Esophagus muscularis mucosa (tissue), 4 donors: Measurements from ENCODE around the gene TNS1. TPM values are rescaled to one million over a fixed set of nuclear protein-coding genes. Genes with fewer than 3 reads are reported as not detected.

ENCODE experiments used
- DNase-seq: peaks from one replicate; pipeline ENCODE4 v3.0.0-alpha.2; 2017; ENCODE audit errors: extremely low spot score
- H3K27ac ChIP-seq, 4 donors: fragments of 200-600 bp; sonication (generic); replicated peaks in 1 of 4; 1 replicate in 3 of 4; 2 replicates in 1 of 4; pipeline ENCODE4 v1.5.1; 2016 to 2019; ENCODE audit warnings: mild to moderate bottlenecking in 1 of 4
- H3K27me3 ChIP-seq, 4 donors: fragments of 200-600 bp; sonication (generic); one replicate each; pipeline versions ENCODE4 v1.5.1 to v1.6.0; 2016 to 2019
- H3K36me3 ChIP-seq, 4 donors: fragments of 200-600 bp; sonication (generic); one replicate each; pipeline ENCODE4 v1.5.1; 2016 to 2019
- H3K4me1 ChIP-seq, 4 donors: fragments of 200-600 bp; sonication (generic); one replicate each; pipeline ENCODE4 v1.5.1; 2016 to 2019
- H3K4me3 ChIP-seq, 4 donors: fragments of 200-600 bp; sonication (generic); 1 replicate in 2 of 4; 2 replicates in 2 of 4; pipeline ENCODE4 v1.5.1; 2016 to 2019; ENCODE audit warnings: mild to moderate bottlenecking in 4 of 4, moderate library complexity in 1 of 4
- H3K9me3 ChIP-seq, 4 donors: fragments of 200-600 bp; sonication (generic); 1 replicate in 3 of 4; 2 replicates in 1 of 4; pipeline ENCODE4 v1.5.1; 2016 to 2019
- EP300 ChIP-seq: sonication (generic); formaldehyde crosslinking; IDR thresholded peaks from one replicate; pipeline ENCODE4 v1.6.1; 2017; ENCODE audit warnings: antibody characterized with exemption
- POLR2A ChIP-seq: fragments of 450-650 bp; IDR thresholded peaks from one replicate; pipeline ENCODE4 v1.6.1; 2017; ENCODE audit warnings: antibody characterized with exemption, moderate library complexity, mild to moderate bottlenecking, low read depth
- POLR2AphosphoS5 ChIP-seq, 2 donors: sonication (generic); formaldehyde crosslinking; IDR thresholded peaks; one replicate each; pipeline ENCODE4 v1.6.1; 2017; ENCODE audit warnings: antibody characterized with exemption in 2 of 2
- WGBS: methylation state at CpG from one replicate; pipeline ENCODE4 v1.1.5; 2018; 5-methylcytosine and 5-hydroxymethylcytosine counted together
- intact Hi-C: fragments of 100-400 bp; cut with DNase I; formaldehyde crosslinking; loops from one replicate; pipeline ENCODE4 v1.15.1; 2023
- total RNA-seq, 4 donors: library from RNA; depleted of rRNA; stranded (reverse); fragments of >200 nt; gene quantifications; one replicate each; pipeline versions ENCODE4 v1.1.0 to v1.2.1, GENCODE V29; 2016
- TF ChIP-seq, protein P1 (sequence below), 3 experiments: fragments of 200-600 bp in 2 of 3; fragments of 450-650 bp in 1 of 3; sonication (generic) in 2 of 3; IDR thresholded peaks; one replicate each; pipeline ENCODE4 v1.5.1; 2017 to 2019; ENCODE audit warnings: antibody characterized with exemption in 3 of 3, mild to moderate bottlenecking in 2 of 3, moderate library complexity in 1 of 3

TNS1 gene
- total RNA-seq, 4 donors from 2014 or later: 1,001 to 2,170 (median 1,411) TPM

DNA sequence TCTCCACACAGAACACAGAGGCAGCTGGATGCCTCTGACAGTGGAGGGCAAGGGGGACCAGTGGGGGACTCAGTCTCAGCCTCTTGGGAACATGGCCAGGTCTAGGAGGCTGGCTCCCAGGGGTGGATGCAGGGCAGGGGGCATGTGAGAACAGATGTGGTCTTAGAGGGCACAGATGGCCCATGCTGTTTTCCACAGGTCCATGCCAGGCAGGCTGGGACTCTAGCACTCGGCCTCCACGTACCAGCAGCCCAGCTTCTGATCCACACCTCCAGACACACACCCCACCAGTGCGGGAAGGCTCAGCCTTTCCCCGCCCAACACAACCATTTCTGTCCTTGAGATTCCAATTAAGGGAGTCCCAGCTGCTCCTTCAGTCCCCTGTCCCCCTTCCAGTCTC lies 42.4 kb downstream of the TNS1 start:
- Histone ChIP-seq H3K36me3 (no peaks in the 10 kb centered on the region), H3K4me3 (no peak overlapping the region), H3K27me3 (no peaks in the 10 kb centered on the region), H3K9me3 (no peaks in the 10 kb centered on the region), H3K4me1 (peaks cover 74 to 100% (median 94%) of the 10 kb centered on the region in 4 donors), H3K27ac (peak overlapping the region; percentile 71 to 97 (median 93))
- TF ChIP-seq POLR2A: no peak
- no peak for TF ChIP-seq POLR2AphosphoS5 (IDR thresholded peaks at IDR 0.05)
- TF ChIP-seq, protein P1, sequence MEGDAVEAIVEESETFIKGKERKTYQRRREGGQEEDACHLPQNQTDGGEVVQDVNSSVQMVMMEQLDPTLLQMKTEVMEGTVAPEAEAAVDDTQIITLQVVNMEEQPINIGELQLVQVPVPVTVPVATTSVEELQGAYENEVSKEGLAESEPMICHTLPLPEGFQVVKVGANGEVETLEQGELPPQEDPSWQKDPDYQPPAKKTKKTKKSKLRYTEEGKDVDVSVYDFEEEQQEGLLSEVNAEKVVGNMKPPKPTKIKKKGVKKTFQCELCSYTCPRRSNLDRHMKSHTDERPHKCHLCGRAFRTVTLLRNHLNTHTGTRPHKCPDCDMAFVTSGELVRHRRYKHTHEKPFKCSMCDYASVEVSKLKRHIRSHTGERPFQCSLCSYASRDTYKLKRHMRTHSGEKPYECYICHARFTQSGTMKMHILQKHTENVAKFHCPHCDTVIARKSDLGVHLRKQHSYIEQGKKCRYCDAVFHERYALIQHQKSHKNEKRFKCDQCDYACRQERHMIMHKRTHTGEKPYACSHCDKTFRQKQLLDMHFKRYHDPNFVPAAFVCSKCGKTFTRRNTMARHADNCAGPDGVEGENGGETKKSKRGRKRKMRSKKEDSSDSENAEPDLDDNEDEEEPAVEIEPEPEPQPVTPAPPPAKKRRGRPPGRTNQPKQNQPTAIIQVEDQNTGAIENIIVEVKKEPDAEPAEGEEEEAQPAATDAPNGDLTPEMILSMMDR (IDR thresholded peaks at IDR 0.05): no peak
- no peak for TF ChIP-seq EP300
- WGBS: 75% methylated on average over 1 of the region's 4 CpGs
- intact Hi-C loops: no loop called here
- no peak for DNase-seq

DNA sequence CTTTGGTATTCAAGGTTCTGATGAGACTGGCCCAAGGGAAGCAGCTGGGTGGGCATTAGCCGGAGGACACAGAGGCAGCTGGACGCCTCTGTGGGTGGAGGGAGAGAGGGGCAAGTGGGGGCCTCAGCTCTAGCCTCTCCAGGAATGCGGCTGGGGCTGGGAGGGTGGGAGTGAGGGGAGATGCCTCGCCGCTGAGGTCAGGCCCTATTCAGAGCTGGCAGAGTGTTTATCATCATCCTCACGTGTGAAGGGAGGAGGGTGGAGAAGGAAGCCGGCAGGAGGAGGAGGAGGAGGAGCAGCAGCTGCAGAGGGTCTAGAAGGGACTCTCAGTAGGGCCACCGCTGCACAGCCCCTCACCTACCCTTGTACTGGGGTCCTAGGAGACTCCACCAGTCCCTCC lies 43.1 kb downstream of the TNS1 start:
- no peaks in the 10 kb centered on the region for H3K36me3 ChIP-seq
- WGBS: 45% methylated on average over 8 of the region's 8 CpGs
- H3K4me1 ChIP-seq: peaks cover 74 to 100% (median 94%) of the 10 kb centered on the region in 4 donors
- no peaks in the 10 kb centered on the region for H3K27me3 ChIP-seq
- H3K9me3 ChIP-seq: no peaks in the 10 kb centered on the region
- peak; percentile 16 to 52 for TF ChIP-seq POLR2AphosphoS5 (IDR thresholded peaks at IDR 0.05)
- no peak for TF ChIP-seq POLR2A
- no peak for DNase-seq
- H3K4me3 ChIP-seq: no peak overlapping the region
- peak overlapping the region; percentile 71 to 97 (median 93) for H3K27ac ChIP-seq
- intact Hi-C loops: no loop called here

DNA sequence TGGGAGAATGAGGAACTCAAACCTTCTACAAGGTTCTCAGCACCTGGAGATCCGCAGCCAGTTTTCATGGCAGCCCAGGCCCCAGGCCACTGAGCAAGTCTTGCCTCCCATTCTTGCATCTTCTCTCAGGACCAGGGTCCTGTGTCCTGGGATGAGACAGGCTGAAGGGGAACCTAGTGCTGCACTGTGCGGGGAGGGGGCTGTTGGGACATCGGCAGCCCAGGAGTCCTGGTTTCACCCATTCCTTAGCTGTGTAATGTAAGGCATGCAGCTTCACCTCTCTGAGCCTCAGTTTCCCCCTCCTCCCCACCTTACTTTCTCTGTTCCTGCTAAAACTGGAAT lies 43.9 kb downstream of the TNS1 start:
- no peak for DNase-seq

DNA sequence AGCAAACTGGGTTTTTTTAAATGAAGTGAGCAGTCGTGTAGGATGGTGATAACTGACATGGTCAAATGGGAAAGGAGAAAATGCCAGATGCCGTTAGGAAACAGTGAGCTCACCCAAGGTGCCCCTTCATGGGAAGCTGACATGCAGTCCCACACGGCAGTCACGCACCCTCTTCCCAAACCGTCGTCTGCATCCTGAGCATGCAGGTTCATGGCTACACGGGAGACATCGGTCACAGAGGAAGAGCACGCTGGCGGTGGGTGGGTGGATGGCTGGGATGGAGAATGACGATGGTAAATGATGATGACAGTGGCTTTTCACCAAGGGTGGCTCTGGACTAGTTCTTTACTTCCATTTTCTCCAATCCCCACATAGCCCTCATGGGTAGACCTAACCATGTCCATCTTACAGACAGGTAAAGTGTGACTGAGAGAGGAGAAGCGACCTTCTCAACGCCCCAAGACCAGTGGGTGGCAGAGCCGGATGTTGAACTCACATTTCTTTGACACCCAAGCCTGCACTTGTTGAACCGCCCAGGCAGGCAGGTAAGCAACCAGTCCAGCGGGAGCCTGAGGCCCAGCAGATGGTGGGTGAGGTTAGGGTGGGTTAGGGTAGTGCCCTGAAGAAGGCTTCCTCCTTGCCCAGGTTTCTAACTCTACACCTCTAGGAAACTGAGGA lies 44.5 kb downstream of the TNS1 start:
- WGBS: 83% methylated on average over 16 of the region's 16 CpGs
- Histone ChIP-seq H3K27me3 (no peaks in the 10 kb centered on the region), H3K36me3 (no peaks in the 10 kb centered on the region), H3K9me3 (no peaks in the 10 kb centered on the region), H3K27ac (peak overlapping the region; percentile 89 to 98 (median 97)), H3K4me3 (no peak overlapping the region), H3K4me1 (peaks cover 76 to 100% (median 94%) of the 10 kb centered on the region in 4 donors)
- intact Hi-C loops: no loop called here
- TF ChIP-seq POLR2AphosphoS5 (IDR thresholded peaks at IDR 0.05) (no peak), POLR2A (no peak), EP300 (no peak)
- TF ChIP-seq, protein P1 (IDR thresholded peaks at IDR 0.05): no peak
- no peak for DNase-seq

More for the DNA sequence above, 43.9 kb downstream of the TNS1 start:
- Histone ChIP-seq H3K4me1 (peaks cover 74 to 100% (median 94%) of the 10 kb centered on the region in 4 donors), H3K27me3 (no peaks in the 10 kb centered on the region), H3K36me3 (no peaks in the 10 kb centered on the region), H3K4me3 (no peak overlapping the region), H3K27ac (peak overlapping the region; percentile 89 to 98 (median 97)), H3K9me3 (no peaks in the 10 kb centered on the region)
- intact Hi-C loops: no loop called here
- WGBS: 100% methylated on average over 3 of the region's 3 CpGs
- TF ChIP-seq POLR2A: no peak
- no peak for TF ChIP-seq EP300
- TF ChIP-seq, protein P1 (IDR thresholded peaks at IDR 0.05): no peak
- TF ChIP-seq POLR2AphosphoS5 (IDR thresholded peaks at IDR 0.05): no peak

DNA sequence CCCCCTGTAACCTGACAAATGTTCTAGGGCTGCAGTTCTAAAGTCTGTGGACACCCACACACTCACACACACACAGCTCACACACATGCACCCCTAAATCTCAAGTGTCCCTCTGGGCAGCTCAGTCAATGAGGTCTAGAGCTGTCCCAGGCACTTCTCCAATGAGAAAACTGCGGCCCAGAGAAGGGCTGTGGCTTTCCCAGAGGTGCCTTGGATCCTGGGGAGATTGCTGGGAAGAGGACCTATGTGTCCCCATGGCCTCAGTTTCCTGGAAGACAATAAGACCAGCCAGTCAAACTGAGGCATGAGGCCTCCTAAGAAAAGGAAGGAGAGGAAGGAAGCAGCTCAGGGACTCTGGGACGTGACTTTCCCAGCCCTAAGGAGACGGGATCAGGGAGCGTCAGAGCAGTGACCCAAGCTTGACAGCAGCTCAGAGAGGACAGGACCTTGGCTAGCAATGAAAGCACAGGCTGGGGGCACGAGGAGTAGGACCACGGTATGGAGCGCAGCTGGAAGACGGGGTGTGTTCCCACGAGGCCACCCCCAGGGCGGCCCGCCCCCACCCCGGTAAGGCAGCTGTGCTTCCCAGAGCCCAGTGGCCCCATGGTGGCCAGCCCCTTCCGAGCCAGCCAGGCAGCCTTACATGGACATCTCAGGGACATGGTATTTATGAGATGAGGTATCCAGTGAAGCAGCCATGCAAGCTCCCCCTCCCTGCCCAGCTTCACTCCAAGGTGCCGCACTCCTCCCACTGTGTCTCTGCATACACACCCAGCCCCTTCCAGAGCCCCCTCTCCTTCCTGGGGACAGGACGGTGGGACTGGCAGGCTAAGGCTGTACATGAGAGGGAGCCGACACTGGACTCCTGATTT lies 46.0 kb downstream of the TNS1 start:
- DNase-seq: no peak
- peak overlapping the region in 3 of 4 donors; percentile 28 to 44 (median 37) for H3K4me3 ChIP-seq
- intact Hi-C loops: no loop called here
- no peaks in the 10 kb centered on the region for H3K27me3 ChIP-seq
- peak overlapping the region; percentile 89 to 98 (median 97) for H3K27ac ChIP-seq
- no peaks in the 10 kb centered on the region for H3K36me3 ChIP-seq
- peaks cover 92 to 100% (median 97%) of the 10 kb centered on the region in 4 donors for H3K4me1 ChIP-seq
- H3K9me3 ChIP-seq: no peaks in the 10 kb centered on the region
- TF ChIP-seq, protein P1 (IDR thresholded peaks at IDR 0.05): no peak
- TF ChIP-seq EP300 (no peak), POLR2A (no peak), POLR2AphosphoS5 (IDR thresholded peaks at IDR 0.05) (peak; percentile 48 to 93)
- 67% methylated on average over 11 of the region's 16 CpGs for WGBS
